ENCODE measurements around the gene PSTK.

The PSTK gene

GRCh38 chr10:123000155-123000554 lies 20.0 kb downstream of the PSTK start:
- H3K4me1 ChIP-seq (ENCODE audit: insufficient read depth, low read length, poor library complexity, severe bottlenecking): peaks cover 6% of the 10 kb centered on the region
- no peaks in the 10 kb centered on the region for H3K27me3 ChIP-seq (ENCODE audit: insufficient read depth, low read length, poor library complexity, severe bottlenecking)
- H3K4me2 ChIP-seq (ENCODE audit: low read depth, low read length, poor library complexity, severe bottlenecking): no peak overlapping the region
- H3K9me2 ChIP-seq (replicated peaks; ENCODE audit: low read depth, low read length): no peaks in the 10 kb centered on the region
- no peak overlapping the region for H3K9ac ChIP-seq (ENCODE audit: low read depth, low read length, poor library complexity, severe bottlenecking)
- TF ChIP-seq EZH2phosphoT487 (IDR thresholded peaks at IDR 0.05; ENCODE audit: borderline replicate concordance): no peak
- no peak for TF ChIP-seq CTCF (conservative IDR thresholded peaks at IDR 0.05; ENCODE audit: low read length)
- no peaks in the 10 kb centered on the region for H3F3A ChIP-seq (ENCODE audit: low read depth)
- no peak overlapping the region for H2AFZ ChIP-seq (ENCODE audit: low read length)
- no peaks in the 10 kb centered on the region for H3K9me3 ChIP-seq (ENCODE audit: insufficient read depth, low read depth, low read length)
- peaks cover 23% of the 10 kb centered on the region for H3K36me3 ChIP-seq (ENCODE audit: insufficient read depth, low read length)
- no peak overlapping the region for H3K4me3 ChIP-seq (ENCODE audit: low read length, poor library complexity, severe bottlenecking)
- peaks cover 37% of the 10 kb centered on the region for H3K79me2 ChIP-seq (ENCODE audit: insufficient read depth, low read length)
- H4K20me1 ChIP-seq (ENCODE audit: insufficient read depth, low read length, poor library complexity, severe bottlenecking): peaks cover 11% of the 10 kb centered on the region

GRCh38 chr10:123001370-123001769 lies 21.2 kb downstream of the PSTK start:
- Histone ChIP-seq H3K9me2 (replicated peaks; ENCODE audit: low read depth, low read length) (no peaks in the 10 kb centered on the region), H3K79me2 (ENCODE audit: insufficient read depth, low read length) (peaks cover 49% of the 10 kb centered on the region), H3K9me3 (ENCODE audit: insufficient read depth, low read depth, low read length) (no peaks in the 10 kb centered on the region), H3K27me3 (ENCODE audit: insufficient read depth, low read length, poor library complexity, severe bottlenecking) (no peaks in the 10 kb centered on the region), H3K9ac (ENCODE audit: low read depth, low read length, poor library complexity, severe bottlenecking) (no peak overlapping the region), H3F3A (ENCODE audit: low read depth) (no peaks in the 10 kb centered on the region), H2AFZ (ENCODE audit: low read length) (no peak overlapping the region), H3K4me1 (ENCODE audit: insufficient read depth, low read length, poor library complexity, severe bottlenecking) (peaks cover 18% of the 10 kb centered on the region), H3K4me3 (ENCODE audit: low read length, poor library complexity, severe bottlenecking) (no peak overlapping the region), H4K20me1 (ENCODE audit: insufficient read depth, low read length, poor library complexity, severe bottlenecking) (peaks cover 22% of the 10 kb centered on the region), H3K36me3 (ENCODE audit: insufficient read depth, low read length) (peaks cover 11% of the 10 kb centered on the region; the same call in 1 of the 2 replicates), H3K4me2 (ENCODE audit: low read depth, low read length, poor library complexity, severe bottlenecking) (no peak overlapping the region)
- TF ChIP-seq EZH2phosphoT487 (IDR thresholded peaks at IDR 0.05; ENCODE audit: borderline replicate concordance): no peak
- no peak for TF ChIP-seq CTCF (conservative IDR thresholded peaks at IDR 0.05; ENCODE audit: low read length)

- TF ChIP-seq EZH2phosphoT487 (IDR thresholded peaks at IDR 0.05; ENCODE audit: borderline replicate concordance) (no peak), CTCF (conservative IDR thresholded peaks at IDR 0.05; ENCODE audit: low read length) (no peak)
- Histone ChIP-seq H3K27me3 (ENCODE audit: insufficient read depth, low read length, poor library complexity, severe bottlenecking) (no peaks in the 10 kb centered on the region), H3K9me2 (replicated peaks; ENCODE audit: low read depth, low read length) (no peaks in the 10 kb centered on the region), H3K4me2 (ENCODE audit: low read depth, low read length, poor library complexity, severe bottlenecking) (peak overlapping the region; percentile 21), H3K79me2 (ENCODE audit: insufficient read depth, low read length) (peaks cover 73% of the 10 kb centered on the region), H3K36me3 (ENCODE audit: insufficient read depth, low read length) (no peaks in the 10 kb centered on the region), H4K20me1 (ENCODE audit: insufficient read depth, low read length, poor library complexity, severe bottlenecking) (peaks cover 34% of the 10 kb centered on the region), H3K4me1 (ENCODE audit: insufficient read depth, low read length, poor library complexity, severe bottlenecking) (peaks cover 34% of the 10 kb centered on the region), H3F3A (ENCODE audit: low read depth) (no peaks in the 10 kb centered on the region), H3K9ac (ENCODE audit: low read depth, low read length, poor library complexity, severe bottlenecking) (no peak overlapping the region), H2AFZ (ENCODE audit: low read length) (no peak overlapping the region), H3K4me3 (ENCODE audit: low read length, poor library complexity, severe bottlenecking) (peak overlapping the region; percentile 83), H3K9me3 (ENCODE audit: insufficient read depth, low read depth, low read length) (no peaks in the 10 kb centered on the region)
Measured at GRCh38 chr10:123004298-123004697, 24.1 kb downstream of the PSTK start.
